Articular chondrocyte of knee joint (primary cell): ENCODE results near the gene ARMH2. TPM values are rescaled to one million over a fixed set of nuclear protein-coding genes. Genes with fewer than 3 reads are reported as not detected.

Experiments
- total RNA-seq: library from RNA; depleted of rRNA; stranded (reverse); fragments of >200 nt; gene quantifications from 2 replicates; pipeline ENCODE4 v1.2.3, GENCODE V29; 2012

The ARMH2 gene
- total RNA-seq, result not detected in 2 replicates

GRCh38 chr6:24798740-24799540 lies at the start of gene ARMH2:
Gene ARMH2 (minus strand): TSS chr6:24798917. CDS start chr6:24798857, 60 bp downstream.

GRCh38 chr6:24774696-24775519 lies 23.8 kb downstream of the ARMH2 start, which contains the start of gene GMNN:
Gene GMNN (plus strand): TSS chr6:24774937. CDS start chr6:24777247, 2,310 bp downstream.

Other genes with a start within 250 kb of the ARMH2 start
- gene KIAA0319, start 152.7 kb downstream of the ARMH2 start, total RNA-seq, result under 0.01 and 0.13 TPM in 2 replicates
- gene TDP2, start 132.0 kb downstream of the ARMH2 start, total RNA-seq, result 43.6 and 47.8 TPM in 2 replicates
- gene ACOT13, start 131.8 kb downstream of the ARMH2 start, total RNA-seq, result 15.0 and 15.1 TPM in 2 replicates
- gene C6orf62, start 79.8 kb downstream of the ARMH2 start, total RNA-seq, result 190 and 231 TPM in 2 replicates
- gene GMNN, start 24.0 kb downstream of the ARMH2 start, total RNA-seq, result 23.1 and 27.2 TPM in 2 replicates
- gene RIPOR2, start 137.0 kb upstream of the ARMH2 start, total RNA-seq, result 4.3 and 4.6 TPM in 2 replicates